Effector memory CD4-positive, alpha-beta T cell (primary cell): ENCODE data around the gene EMP2.

Source experiments
- DNase-seq, 3 donors: peaks; one replicate each; pipeline ENCODE4 v3.0.0-alpha.2; 2020
- H3K27ac ChIP-seq: 2 replicates; pipeline ENCODE4 v1.7.0; 2013; ENCODE audit warnings: mild to moderate bottlenecking, low read length, moderate library complexity; ENCODE audit not compliant: insufficient read depth, poor library complexity, severe bottlenecking
- H3K27me3 ChIP-seq: replicated peaks from 2 replicates; pipeline ENCODE4 v1.7.0; 2013; ENCODE audit warnings: mild to moderate bottlenecking, low read length; ENCODE audit not compliant: insufficient read depth, control insufficient read depth, poor library complexity, severe bottlenecking
- H3K36me3 ChIP-seq: 2 replicates; pipeline ENCODE4 v1.7.0; 2013; ENCODE audit warnings: mild to moderate bottlenecking, low read length, moderate library complexity; ENCODE audit not compliant: control insufficient read depth, insufficient read depth
- H3K4me1 ChIP-seq: 2 replicates; pipeline ENCODE4 v1.7.0; 2013; ENCODE audit warnings: low read length, mild to moderate bottlenecking; ENCODE audit not compliant: control insufficient read depth, insufficient read depth, poor library complexity, severe bottlenecking
- H3K4me3 ChIP-seq: 2 replicates; pipeline ENCODE4 v1.7.0; 2013; ENCODE audit warnings: low read length, low read depth, mild to moderate bottlenecking; ENCODE audit not compliant: insufficient read depth, poor library complexity, severe bottlenecking
- H3K9me3 ChIP-seq: 2 replicates; pipeline ENCODE4 v1.7.0; 2013; ENCODE audit warnings: mild to moderate bottlenecking, low read length, moderate library complexity; ENCODE audit not compliant: control insufficient read depth

Gene EMP2

GRCh38 chr16:10552998-10553491, 27.4 kb downstream of the EMP2 start:
- Histone ChIP-seq H3K27ac (no peak overlapping the region), H3K4me3 (peak overlapping the region; percentile 9), H3K4me1 (no peaks in the 10 kb centered on the region), H3K9me3 (no peaks in the 10 kb centered on the region), H3K27me3 (no peaks in the 10 kb centered on the region), H3K36me3 (no peaks in the 10 kb centered on the region)
- DNase-seq: peak in 2 of 3 donors; percentile 5 to 9

GRCh38 chr16:10552281-10552680, 28.1 kb downstream of the EMP2 start:
- Histone ChIP-seq H3K36me3 (no peaks in the 10 kb centered on the region), H3K27ac (no peak overlapping the region), H3K4me1 (no peaks in the 10 kb centered on the region), H3K4me3 (no peak overlapping the region), H3K27me3 (no peaks in the 10 kb centered on the region), H3K9me3 (no peaks in the 10 kb centered on the region)
- no peak for DNase-seq

- Histone ChIP-seq H3K27me3 (no peaks in the 10 kb centered on the region), H3K36me3 (no peaks in the 10 kb centered on the region), H3K4me1 (no peaks in the 10 kb centered on the region), H3K27ac (no peak overlapping the region), H3K9me3 (no peaks in the 10 kb centered on the region), H3K4me3 (no peak overlapping the region)
- no peak for DNase-seq
These were observed 28.5 kb downstream of the EMP2 start for GRCh38 chr16:10551881-10552280.

- Histone ChIP-seq H3K4me3 (no peak overlapping the region), H3K36me3 (no peaks in the 10 kb centered on the region), H3K4me1 (no peaks in the 10 kb centered on the region), H3K27ac (no peak overlapping the region), H3K9me3 (no peaks in the 10 kb centered on the region), H3K27me3 (no peaks in the 10 kb centered on the region)
- DNase-seq: no peak
These were observed 32.0 kb downstream of the EMP2 start for GRCh38 chr16:10548404-10548803.

- DNase-seq: no peak
- H3K27me3 ChIP-seq: no peaks in the 10 kb centered on the region
- H3K4me1 ChIP-seq: no peaks in the 10 kb centered on the region
- H3K9me3 ChIP-seq: no peaks in the 10 kb centered on the region
- no peaks in the 10 kb centered on the region for H3K36me3 ChIP-seq
- no peak overlapping the region for H3K4me3 ChIP-seq
- H3K27ac ChIP-seq: no peak overlapping the region
These were observed 32.7 kb downstream of the EMP2 start for GRCh38 chr16:10547708-10548107.

GRCh38 chr16:10543231-10543977, 37.0 kb downstream of the EMP2 start:
- no peaks in the 10 kb centered on the region for H3K9me3 ChIP-seq
- no peak for DNase-seq
- no peak overlapping the region for H3K4me3 ChIP-seq
- no peak overlapping the region for H3K27ac ChIP-seq
- H3K36me3 ChIP-seq: no peaks in the 10 kb centered on the region
- no peaks in the 10 kb centered on the region for H3K27me3 ChIP-seq
- no peaks in the 10 kb centered on the region for H3K4me1 ChIP-seq

- H3K4me1 ChIP-seq: no peaks in the 10 kb centered on the region
- no peaks in the 10 kb centered on the region for H3K36me3 ChIP-seq
- H3K4me3 ChIP-seq: no peak overlapping the region
- H3K27me3 ChIP-seq: no peaks in the 10 kb centered on the region
- H3K27ac ChIP-seq: no peak overlapping the region
- DNase-seq: no peak
- no peaks in the 10 kb centered on the region for H3K9me3 ChIP-seq
These were observed 39.0 kb downstream of the EMP2 start for GRCh38 chr16:10541366-10541765.

GRCh38 chr16:10539793-10540192, 40.6 kb downstream of the EMP2 start:
- no peaks in the 10 kb centered on the region for H3K9me3 ChIP-seq
- no peak for DNase-seq
- H3K27ac ChIP-seq: no peak overlapping the region
- H3K36me3 ChIP-seq: no peaks in the 10 kb centered on the region
- H3K4me1 ChIP-seq: no peaks in the 10 kb centered on the region
- no peak overlapping the region for H3K4me3 ChIP-seq
- no peaks in the 10 kb centered on the region for H3K27me3 ChIP-seq

- H3K36me3 ChIP-seq: no peaks in the 10 kb centered on the region
- no peak overlapping the region for H3K27ac ChIP-seq
- no peaks in the 10 kb centered on the region for H3K27me3 ChIP-seq
- H3K4me1 ChIP-seq: no peaks in the 10 kb centered on the region
- no peak overlapping the region for H3K4me3 ChIP-seq
- DNase-seq: no peak
- H3K9me3 ChIP-seq: no peaks in the 10 kb centered on the region
These were observed 41.2 kb downstream of the EMP2 start for GRCh38 chr16:10539236-10539635.

GRCh38 chr16:10538583-10538982, 41.8 kb downstream of the EMP2 start:
- H3K27ac ChIP-seq: no peak overlapping the region
- no peaks in the 10 kb centered on the region for H3K27me3 ChIP-seq
- no peak for DNase-seq
- no peak overlapping the region for H3K4me3 ChIP-seq
- H3K4me1 ChIP-seq: no peaks in the 10 kb centered on the region
- no peaks in the 10 kb centered on the region for H3K36me3 ChIP-seq
- H3K9me3 ChIP-seq: no peaks in the 10 kb centered on the region
